ENCODE measurements around the gene MRPS9.

The MRPS9 gene

DNA sequence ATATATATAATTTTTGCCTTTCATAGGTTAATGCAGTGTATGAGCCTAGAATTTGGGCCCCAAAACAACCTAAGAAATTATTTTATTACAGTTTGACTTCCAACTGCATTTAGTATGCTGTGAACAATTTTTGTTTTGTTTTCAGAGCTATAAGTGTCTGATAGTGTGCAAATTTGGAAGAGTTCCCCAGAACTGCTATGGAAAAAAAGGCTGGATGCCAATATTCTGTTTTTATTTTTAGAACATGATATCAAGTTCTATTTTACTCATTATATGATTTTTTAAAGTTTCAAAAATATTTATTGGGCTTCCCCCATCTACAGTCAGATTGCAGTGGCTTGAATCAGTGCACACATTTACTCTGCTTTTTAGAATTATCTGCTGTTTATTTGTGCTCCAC lies 42.6 kb downstream of the MRPS9 start:
- DNase-seq, result no peak

DNA sequence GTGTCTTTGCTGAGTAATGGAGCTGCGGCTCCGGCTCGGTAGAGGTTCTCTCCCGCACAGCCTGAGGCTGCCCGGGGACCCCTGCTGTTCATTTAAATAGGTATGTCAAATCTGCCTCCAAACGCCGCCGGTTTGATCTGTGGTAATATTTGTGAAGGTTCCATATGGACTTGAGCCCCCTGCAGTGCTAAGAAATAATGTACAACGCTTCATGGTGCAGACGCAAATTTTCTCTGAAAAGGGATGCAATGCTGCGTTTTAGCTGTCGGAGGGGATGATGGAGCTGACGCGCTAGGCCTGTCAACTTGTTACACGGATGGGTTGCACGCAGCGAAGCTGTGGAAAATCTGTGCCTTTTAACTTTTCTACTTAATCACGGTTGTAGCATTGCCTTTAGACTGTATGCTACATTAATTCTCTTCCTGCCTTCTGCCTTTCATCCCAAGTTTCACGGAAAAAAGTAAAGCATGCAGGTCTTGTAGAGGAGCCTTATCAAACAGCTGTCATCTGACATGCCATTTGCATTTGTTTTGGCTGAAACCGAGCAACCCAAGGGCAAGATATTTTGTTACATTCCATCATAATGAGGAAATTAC lies 43.2 kb downstream of the MRPS9 start:
- no peak for DNase-seq

DNA sequence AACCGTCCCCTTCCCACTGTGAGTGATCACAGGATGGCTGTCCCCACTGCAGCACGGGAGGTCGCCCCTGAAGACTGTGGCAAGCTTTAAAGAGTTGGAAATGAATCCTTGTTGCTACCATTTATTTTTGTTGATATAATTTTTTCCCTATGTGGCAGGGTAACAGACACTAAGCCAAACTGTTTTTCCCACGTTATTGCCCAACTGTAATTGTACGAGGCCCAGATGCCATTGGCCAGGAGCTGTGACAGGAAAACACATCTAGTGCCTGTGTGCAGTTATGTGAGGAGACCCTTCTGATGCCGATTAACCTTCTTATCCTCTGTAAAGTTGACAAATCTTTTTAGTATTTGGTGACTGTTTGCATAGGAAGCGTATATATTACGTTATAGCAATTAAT lies 44.2 kb downstream of the MRPS9 start:
- DNase-seq, result no peak

DNA sequence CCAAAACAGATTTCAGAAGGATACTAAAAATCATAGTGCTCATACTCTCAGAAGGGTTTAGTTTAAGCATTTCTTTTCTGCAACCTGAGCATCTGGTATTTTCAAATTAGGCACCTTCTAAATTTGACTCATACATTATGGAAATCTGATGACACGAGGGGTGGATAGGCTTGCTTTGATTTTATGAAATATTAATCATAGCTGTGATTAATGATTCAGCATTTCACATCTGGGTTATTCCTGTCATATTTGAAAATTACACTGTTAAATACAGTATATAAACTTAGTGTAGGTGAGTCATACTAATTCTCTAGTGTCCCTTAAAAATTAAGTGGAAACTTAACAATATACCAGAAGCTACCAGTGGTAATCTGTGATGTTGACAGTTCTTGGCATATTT lies 47.7 kb downstream of the MRPS9 start:
- DNase-seq, result no peak

DNA sequence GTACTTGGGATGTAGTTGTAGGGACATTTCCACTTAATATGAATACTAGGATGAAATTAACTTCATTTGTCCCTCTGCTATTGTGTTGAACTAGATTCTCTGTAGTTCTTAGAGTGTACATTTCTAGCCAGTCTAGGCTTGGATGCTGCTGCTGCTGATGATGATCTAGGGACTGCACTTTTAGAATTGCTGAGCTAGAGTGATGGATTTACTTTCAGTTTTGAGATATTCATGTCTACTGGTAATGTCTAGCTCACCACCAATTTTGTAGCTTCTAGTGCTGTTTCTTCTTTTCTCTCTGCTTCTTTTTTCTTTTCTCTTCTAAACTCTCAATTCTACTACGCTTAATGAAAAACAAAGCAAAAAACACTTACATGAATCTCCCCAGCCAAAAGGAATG lies 49.4 kb downstream of the MRPS9 start:
- DNase-seq, result no peak

DNA sequence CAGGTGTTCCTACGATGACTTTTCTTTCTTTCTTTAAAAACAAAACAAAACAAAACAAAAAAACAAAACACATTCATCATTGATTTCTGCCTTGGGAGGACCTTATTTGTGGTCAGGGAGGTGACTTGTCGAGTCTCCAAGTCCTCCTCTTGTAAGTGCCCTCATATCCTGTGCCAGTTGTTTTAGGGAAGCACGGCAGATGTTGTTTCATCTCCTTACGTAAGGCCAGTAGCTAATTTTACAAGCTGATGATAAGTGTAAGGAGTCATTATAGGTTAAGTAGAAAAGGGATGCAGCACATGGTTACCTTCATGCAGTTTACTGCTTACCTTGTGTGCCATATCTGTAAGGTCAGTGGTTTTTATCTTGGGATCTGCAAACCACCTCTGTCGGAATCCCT lies 52.2 kb downstream of the MRPS9 start:
- DNase-seq, result no peak

DNA sequence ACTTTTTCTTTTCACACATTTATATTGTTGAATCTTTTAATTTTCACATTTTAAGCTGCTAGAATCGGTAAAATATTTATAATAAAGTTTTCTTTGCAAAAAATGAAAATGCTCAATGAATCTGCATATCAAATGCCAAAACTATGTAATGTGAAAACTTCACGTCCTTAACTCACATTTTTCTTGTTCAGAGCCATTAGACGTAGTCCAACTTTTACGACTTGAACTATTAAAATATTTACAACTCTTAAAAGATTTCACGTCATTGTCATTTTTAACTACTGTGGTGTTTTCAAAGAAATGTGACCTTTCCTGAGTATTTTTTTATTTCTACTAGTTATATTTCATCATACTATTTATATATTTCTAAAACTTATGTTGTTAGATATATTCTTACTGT lies 54.9 kb downstream of the MRPS9 start:
- no peak for DNase-seq

DNA sequence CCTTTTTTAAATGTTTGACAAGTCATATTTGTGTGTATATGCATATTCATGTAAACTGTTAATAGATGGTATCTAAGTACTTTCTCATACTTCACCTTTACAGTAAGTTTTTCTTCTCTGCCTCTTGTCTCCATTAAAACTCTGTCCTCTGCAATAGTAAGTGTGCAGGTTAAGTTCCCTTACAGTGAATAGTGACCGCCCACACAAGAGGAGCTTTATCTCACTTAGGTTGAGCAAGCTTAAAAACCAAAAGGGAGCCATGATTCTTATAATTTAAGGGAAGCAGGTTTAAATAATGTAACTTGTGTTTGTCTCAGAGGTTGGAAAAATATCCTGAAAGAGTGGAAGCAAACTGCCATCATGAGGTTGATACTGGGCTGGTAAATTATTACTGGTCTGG lies 61.3 kb downstream of the MRPS9 start:
- no peak for DNase-seq

DNA sequence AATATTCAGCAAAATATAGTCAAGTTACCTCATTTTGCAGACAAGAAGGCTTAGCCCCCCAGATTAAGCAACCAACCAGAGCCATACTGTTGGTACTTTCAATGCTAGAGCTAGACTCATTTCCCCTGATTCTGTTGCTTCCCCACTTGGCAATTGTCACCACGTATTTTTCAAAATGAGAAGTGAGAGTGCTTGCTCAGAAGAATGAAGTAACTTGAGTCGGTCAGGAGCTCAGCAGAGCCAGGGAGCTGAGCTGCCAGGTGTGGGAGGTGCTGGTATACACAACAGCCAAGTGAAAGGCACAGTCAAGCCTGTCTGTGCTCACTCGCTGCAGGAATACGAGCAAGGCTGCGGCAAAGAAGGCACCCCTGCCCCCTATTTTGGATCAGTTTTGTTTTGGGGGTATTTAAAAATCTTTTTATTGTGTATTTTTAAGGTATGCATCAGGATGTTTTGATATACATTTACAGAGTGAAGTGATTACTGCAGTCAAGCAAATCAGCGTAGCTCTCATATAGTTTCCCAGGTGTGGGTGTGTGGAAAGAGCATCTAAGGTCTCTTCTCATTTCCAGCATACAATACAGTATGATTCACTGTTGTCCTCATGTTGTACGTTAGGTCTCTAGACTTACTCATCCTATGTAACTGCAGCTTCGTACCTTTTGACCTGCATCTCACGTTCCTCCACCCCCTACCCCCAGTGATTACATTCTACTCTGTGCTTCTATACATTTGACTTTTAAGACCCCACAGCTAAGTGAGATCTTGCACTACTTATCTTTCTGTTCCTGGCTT lies 62.4 kb downstream of the MRPS9 start:
- DNase-seq, result no peak

DNA sequence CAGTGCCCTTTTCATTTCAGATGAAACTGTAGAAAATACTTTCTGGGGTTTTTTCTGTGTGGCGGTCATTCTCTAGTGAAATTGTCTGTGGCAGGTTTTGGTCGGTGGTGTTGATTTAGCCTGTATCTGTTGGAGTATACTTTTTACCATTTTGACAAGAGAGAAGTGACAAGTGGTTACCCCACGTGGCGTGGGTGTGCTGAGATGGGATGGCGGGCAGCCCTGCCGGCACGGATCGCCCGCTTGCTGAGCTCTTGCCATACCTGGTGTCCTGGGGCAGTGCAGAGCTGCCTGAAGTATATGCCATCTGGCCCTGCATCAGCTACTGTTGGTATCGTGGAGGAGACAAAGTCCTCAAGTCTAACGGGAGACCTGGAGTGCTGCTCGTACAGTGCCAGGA lies 64.1 kb downstream of the MRPS9 start:
- no peak for DNase-seq

DNA sequence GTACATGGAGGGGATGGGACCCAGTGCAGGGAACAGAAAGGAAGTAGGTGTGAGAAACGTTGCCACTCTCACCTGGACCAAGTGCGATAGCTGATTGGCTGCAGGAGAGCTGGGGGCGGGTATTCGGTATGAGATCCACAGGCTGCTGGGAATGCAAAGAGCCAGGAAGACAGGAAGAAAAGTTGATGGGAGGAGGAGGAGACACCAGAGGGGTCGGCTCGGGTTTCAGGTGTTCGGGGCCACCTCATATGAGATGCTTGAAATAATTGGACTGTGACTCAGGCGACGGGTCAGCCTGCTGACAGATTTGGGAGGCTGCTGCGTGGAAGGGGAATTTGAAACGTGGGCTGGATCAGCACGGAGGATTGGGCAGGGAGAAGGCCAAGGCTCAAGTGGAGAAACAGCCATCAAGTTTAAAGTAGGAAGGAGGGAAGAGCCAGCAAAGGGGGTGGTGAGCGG lies 65.1 kb downstream of the MRPS9 start:
- no peak for DNase-seq

DNA sequence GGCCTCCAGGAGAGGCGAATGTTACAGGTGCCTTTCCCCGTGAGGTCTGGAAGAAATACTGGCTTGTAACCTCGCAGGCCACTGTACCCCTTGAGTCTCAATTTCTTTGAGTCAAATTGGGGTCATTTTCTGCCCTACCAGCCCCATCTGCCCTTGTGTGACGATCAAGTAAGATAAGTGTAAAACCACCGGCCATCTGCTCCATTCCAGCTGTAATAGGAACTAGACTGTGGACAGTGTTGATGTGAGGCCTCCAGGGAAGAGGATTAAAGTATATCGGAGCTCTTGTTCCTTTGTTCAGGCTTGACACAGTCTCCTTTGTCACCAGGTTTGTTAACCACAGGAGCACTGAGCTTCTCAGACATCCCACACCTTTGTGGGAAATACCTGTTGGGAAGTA lies 65.6 kb downstream of the MRPS9 start:
- no peak for DNase-seq

DNA sequence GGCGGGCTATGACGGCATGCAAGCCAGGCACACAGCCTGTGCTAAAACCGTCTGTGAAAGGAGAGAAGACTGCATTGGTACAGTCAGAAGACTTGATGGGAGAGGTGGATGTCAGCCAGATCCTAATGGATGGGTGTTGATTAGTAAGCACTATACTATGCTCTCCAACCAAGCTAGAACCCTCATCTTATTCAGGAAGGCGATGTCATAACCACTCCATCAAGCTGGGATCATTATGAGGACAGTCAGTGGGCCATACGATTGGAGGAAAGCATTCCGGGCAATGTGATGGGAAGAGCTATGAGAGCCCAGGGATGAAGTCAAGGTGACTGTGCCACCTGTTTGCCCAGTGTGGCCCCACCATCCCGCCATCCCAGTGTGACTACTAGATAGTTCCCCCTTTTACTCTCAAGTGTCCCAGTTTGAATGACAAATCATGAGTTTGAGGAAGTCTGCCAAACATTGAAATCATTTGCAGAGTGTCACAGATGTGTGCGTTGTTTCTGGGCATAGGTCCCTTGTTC lies 66.4 kb downstream of the MRPS9 start:
- no peak for DNase-seq

DNA sequence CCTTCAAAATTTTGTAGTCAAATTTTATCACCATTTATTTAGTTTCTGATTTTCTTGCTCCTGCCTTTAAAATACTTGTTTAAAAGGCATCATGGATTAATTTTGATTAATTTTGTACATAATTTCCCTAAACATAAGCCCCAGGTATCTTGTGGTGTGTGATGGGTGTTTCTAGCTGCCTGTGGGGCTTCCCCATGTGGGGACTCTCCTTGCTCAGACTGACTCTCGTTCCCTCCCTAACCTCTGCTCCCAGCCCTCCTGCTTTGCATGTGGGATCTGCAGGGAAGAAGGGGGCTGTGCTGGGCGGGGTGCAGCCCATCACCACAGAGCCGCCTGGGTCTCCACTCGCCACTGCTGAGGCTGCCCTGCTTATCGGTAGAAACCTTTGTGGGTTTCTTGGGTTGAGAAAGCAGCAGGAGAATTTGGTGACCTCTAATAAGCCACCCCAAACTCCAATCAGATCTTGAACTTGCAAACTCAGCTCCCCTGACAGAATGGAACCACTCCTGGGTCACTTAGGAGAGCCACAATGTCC lies 72.5 kb downstream of the MRPS9 start:
- no peak for DNase-seq

DNA sequence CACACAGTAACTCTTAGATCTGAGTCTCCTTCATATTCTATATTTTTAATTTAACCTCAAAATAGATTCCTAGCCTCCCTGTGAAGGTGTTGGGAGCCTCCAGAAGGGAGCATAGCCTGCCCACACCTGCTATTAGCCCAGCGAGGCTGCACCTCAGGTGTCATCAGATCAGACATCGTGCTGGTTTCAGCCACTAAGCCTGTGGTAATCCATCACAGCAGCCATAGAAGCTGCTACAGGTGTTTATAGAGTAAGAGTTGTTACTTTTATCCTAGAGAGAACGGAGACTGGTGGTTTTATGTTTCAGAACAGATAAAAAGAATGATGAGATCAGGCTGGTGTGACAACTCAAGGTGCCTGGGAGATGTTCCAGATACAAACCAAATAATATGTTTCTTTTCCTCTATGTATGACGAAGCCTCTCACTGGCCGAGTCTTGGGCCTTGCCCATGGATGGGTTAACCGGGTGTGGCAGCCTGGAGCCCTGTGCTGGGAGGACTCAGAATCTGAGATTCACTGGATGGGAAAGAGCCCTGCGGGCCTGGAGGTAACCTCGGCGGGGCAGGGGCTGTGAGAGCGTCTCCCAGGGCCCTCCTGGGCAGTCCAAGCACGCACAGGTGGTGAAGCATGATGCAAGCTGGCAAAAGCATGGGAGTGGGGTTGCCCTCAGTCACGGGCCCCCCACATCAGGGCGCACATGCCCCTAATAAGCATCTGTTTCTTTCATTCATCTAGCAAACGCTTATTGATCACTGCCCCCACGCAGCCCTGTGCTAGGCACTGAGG lies 73.7 kb downstream of the MRPS9 start:
- no peak for DNase-seq

DNA sequence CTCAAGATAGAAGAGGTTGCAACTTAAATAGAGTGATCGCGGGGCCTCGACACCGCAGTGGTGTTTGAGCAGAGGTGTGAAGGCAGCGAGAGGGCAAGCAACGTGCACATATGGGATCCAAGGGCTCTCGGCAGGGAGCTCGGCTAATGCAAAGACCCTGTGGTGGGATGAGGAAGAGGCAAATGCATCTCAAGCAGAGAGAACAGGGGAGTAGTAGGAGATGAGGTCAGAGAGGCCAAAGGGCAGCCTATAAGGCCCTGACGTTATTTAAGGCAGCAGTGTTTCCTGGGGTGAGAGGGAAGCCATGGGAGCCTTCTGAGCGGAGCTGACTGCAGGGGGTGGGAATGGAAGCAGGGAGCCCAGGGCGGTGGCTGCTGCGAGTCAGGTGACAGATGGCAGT lies 74.5 kb downstream of the MRPS9 start:
- no peak for DNase-seq

DNA sequence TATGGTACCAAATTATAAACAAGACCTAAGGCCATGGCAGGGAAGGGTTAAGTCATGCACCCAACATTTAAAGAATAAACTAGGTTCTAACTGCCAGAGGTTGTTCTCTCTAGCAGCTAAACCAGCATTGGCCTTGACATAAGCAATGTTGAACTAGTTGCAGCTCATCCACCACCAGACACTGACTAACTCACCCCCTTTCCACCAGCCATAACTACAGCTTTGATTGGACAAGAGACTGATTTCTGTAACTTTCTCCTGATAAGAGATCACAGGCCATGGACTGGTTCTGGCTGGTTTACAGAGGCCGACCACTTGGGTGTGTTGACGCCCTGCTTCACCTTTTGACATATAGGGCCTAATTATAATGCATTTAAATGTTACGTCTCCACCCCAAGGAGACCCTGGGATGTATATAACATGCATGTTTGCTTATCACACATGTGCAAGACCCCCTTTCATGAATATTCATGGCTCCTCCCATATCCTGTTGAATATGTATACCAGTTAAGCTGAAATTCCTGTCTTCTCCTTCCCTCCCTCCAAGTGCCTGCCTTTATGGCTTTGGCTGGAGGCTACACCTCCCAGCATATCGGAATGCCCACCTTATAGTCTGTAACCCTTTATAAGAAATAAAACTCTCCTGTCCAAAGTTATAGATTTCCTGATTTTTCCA lies 75.9 kb downstream of the MRPS9 start:
- no peak for DNase-seq

DNA sequence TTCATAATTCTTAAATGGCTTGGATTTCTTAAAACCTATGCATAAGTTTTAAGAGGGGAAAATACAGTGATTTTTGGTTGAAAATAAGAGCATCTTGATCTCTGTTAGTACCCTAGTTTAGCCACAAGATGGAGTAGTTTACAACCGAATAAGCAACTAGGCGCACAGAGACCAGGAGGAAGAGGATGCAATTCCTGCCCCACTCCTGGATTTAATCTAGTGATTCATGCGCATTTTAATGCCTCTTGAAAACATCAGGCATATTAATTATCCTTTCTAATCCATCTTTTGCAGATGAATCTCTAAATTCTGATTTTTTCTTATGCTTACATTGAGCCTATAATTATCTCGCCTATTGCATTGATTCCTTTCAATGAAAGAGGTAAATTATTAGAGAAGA lies 76.7 kb downstream of the MRPS9 start:
- DNase-seq, result no peak

DNA sequence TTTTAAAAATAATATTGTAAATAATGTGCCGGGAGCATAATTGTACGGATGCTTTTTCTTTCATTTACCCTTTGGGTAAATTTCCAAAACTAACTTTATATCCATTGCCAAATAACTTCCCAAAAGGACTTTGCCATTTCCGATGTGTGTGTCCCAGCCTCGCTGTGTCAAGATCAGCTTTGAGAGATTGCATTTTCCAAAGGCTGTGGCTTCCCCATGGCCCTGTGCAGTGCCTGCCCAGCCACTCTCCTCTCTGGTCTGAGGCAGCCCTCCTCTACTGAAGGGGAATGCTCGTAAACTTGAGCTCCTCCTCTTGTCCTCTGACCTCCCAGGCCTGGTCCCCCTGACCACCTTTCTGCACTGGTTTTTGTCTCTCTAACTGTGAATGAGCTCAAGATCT lies 78.5 kb downstream of the MRPS9 start:
- no peak for DNase-seq

DNA sequence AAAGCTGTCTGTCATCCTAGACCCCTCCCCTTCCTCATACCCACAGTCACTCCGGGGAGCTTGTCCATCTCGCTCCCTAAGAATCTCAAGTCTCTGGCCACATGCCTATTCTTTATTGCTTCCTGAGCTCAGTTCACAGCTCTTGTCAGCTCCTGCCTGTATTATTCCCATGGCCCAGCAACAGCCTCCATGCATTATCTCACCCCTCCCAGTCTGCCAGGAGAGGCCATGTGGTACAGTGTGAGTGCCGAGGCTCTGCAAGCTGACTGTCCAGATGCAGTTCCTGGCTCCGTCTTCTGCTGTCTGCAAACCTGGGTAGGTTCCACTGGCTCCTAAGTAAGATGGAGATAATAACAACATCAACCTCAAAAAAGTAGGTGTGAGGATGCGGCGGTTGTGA lies 79.7 kb downstream of the MRPS9 start:
- DNase-seq, result no peak

DNA sequence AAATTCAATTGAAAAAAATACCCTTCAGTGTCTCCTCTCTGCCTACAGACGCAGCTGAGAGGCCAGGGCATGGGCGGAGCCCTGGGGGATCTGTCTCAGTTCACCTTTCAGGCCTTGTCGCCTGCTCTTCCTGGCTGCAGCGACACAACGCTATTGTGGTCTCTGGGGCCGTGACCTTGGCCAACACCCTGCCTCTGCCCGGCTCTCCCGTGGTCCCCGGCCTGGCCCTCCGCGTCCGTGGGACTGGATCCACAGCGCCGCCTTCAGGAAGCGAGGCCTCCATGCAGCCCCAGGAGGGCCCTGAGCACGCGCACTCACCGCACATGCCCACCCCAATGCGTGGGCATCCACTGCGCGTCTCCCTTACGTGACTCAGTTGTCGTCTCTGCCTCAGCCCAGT lies 81.1 kb downstream of the MRPS9 start:
- no peak for DNase-seq

DNA sequence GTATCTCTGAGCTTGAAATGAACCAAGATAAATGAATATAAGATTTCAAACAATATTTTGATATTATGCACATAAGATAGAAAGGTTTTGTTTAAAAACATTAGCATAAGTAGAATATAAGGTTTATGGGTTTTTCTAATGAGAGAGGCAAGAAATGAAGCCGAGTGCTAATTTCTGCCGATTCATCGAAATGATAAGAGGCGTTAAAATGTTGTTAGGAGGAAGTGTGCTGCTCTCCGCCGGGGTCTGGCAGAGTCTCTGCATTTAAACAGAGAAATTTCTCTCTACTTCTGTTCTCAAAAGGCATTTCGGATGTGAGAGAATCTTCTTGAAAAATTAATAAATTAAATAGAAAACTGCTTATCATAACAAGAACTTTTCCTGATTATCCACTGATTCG lies 83.6 kb downstream of the MRPS9 start:
- DNase-seq, result no peak

DNA sequence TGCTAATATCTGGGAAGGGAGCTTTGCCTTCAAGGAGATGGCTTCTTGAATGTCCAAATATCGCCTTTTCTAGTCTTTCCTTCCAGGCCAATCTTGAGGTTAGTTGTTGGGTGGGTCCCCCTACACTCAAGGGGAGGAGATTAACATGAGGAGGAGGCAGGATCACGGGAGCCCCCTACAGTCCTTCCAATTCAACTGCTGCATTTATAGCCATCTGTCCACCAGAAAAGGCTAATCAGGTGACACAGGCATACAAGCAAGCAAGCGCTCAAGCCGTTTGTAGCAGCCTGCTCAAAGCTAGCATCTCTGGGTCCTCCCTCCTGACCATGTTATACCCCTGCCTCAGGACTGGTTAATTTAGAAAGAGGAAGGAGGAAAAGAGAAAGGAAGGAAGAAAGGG lies 87.6 kb downstream of the MRPS9 start:
- no peak for DNase-seq
